Fibroblast of gingiva (primary cell): ENCODE measurements around the gene ZDHHC11B.
"Not testable (repeated sequence)": the region's sequence is repeated elsewhere in the genome, so short reads cannot be mapped to it uniquely, and the experiment has no call there.

ENCODE experiments used
- DNase-seq: peaks from one replicate; pipeline ENCODE4 v3.0.0-alpha.2; 2011; ENCODE audit warnings: low read depth

Gene ZDHHC11B

GRCh38 chr5:769485-770145 lies 14.9 kb downstream of the ZDHHC11B start:
- not testable (repeated sequence) for DNase-seq

GRCh38 chr5:766666-767431 lies 17.7 kb downstream of the ZDHHC11B start:
- DNase-seq = no peak

GRCh38 chr5:765948-766631 lies 18.4 kb downstream of the ZDHHC11B start:
- no peak for DNase-seq

- DNase-seq = no peak
Measured at GRCh38 chr5:763998-764781, 20.3 kb downstream of the ZDHHC11B start.

- DNase-seq = no peak
Measured at GRCh38 chr5:763397-763796, 21.1 kb downstream of the ZDHHC11B start.

- DNase-seq = not testable (repeated sequence)
Measured at GRCh38 chr5:762996-763395, 21.5 kb downstream of the ZDHHC11B start.

- no peak for DNase-seq
Measured at GRCh38 chr5:761854-762710, 22.4 kb downstream of the ZDHHC11B start.

- DNase-seq = no peak
Measured at GRCh38 chr5:761059-761771, 23.3 kb downstream of the ZDHHC11B start.

GRCh38 chr5:760363-761058 lies 24.0 kb downstream of the ZDHHC11B start:
- no peak for DNase-seq

- DNase-seq = no peak
Measured at GRCh38 chr5:759781-760362, 24.7 kb downstream of the ZDHHC11B start.

- DNase-seq = no peak
Measured at GRCh38 chr5:759111-759751, 25.3 kb downstream of the ZDHHC11B start.

GRCh38 chr5:758698-759053 lies 25.9 kb downstream of the ZDHHC11B start:
- no peak for DNase-seq

GRCh38 chr5:757931-758697 lies 26.4 kb downstream of the ZDHHC11B start:
- no peak for DNase-seq

- no peak for DNase-seq
Measured at GRCh38 chr5:757346-757930, 27.1 kb downstream of the ZDHHC11B start.

GRCh38 chr5:756865-757345 lies 27.6 kb downstream of the ZDHHC11B start:
- no peak for DNase-seq

- no peak for DNase-seq
Measured at GRCh38 chr5:756171-756570, 28.4 kb downstream of the ZDHHC11B start.

GRCh38 chr5:754143-754632 lies 30.3 kb downstream of the ZDHHC11B start:
- DNase-seq = not testable (repeated sequence)
